OCI-LY1 (cell line): ENCODE measurements around the gene S100A14.

Source experiments
- EZH2 ChIP-seq: fragments of 200-600 bp; sonication (generic), shearing (Covaris generic); IDR thresholded peaks from 2 replicates; pipeline ENCODE4 v1.8.0; 2017; ENCODE audit warnings: borderline replicate concordance, mixed run types, mild to moderate bottlenecking, antibody characterized with exemption, low read length, moderate library complexity, mixed read lengths
- TF ChIP-seq, protein P1 (sequence below): fragments of 200-600 bp; sonication (generic), shearing (Covaris generic); IDR thresholded peaks from 2 replicates; pipeline ENCODE4 v1.5.1; 2017; ENCODE audit warnings: mild to moderate bottlenecking, antibody characterized with exemption, low read length, moderate library complexity, mixed read lengths

DNA sequence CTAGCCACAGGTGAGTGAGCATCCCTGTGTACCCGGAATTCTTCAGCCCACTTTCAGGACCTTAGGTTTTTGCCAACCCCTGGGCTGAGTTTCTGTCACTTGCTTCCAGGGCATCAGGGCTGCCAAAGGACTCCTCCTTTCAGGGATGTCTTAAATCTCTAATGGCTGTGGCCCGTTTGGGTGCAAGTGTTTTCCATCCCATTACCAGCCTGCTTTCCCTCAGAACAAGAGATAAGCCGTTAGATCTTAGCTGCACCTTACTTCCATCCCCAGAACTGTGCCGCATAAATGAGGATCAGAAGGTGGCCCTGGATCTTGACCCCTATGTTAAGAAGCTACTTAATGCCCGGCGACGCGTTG is 43.0 kb upstream of the S100A14 start:
- TF ChIP-seq, protein P1, sequence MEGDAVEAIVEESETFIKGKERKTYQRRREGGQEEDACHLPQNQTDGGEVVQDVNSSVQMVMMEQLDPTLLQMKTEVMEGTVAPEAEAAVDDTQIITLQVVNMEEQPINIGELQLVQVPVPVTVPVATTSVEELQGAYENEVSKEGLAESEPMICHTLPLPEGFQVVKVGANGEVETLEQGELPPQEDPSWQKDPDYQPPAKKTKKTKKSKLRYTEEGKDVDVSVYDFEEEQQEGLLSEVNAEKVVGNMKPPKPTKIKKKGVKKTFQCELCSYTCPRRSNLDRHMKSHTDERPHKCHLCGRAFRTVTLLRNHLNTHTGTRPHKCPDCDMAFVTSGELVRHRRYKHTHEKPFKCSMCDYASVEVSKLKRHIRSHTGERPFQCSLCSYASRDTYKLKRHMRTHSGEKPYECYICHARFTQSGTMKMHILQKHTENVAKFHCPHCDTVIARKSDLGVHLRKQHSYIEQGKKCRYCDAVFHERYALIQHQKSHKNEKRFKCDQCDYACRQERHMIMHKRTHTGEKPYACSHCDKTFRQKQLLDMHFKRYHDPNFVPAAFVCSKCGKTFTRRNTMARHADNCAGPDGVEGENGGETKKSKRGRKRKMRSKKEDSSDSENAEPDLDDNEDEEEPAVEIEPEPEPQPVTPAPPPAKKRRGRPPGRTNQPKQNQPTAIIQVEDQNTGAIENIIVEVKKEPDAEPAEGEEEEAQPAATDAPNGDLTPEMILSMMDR, result no peak
- TF ChIP-seq EZH2, result no peak
